Progenitor cell of endocrine pancreas (in vitro differentiated cells): ENCODE data around the gene ZEB1. TPM values are rescaled to one million over a fixed set of nuclear protein-coding genes. Genes with fewer than 3 reads are reported as not detected.

Source experiments
- DNase-seq: peaks from one replicate; pipeline ENCODE4 v3.0.0; 2021; ENCODE audit warnings: low spot score; ENCODE audit not compliant: unreplicated experiment
- H3K27ac Mint-ChIP-seq: 2 replicates; pipeline ENCODE4 v1.8.0; 2021; ENCODE audit warnings: mild to moderate bottlenecking, moderate library complexity, mixed read lengths
- H3K27me3 Mint-ChIP-seq: 2 replicates; pipeline ENCODE4 v1.8.0; 2021; ENCODE audit warnings: mixed read lengths
- H3K36me3 Mint-ChIP-seq: 2 replicates; pipeline ENCODE4 v1.8.0; 2022; ENCODE audit warnings: mixed read lengths; ENCODE audit not compliant: insufficient read depth
- H3K4me1 Mint-ChIP-seq: 2 replicates; pipeline ENCODE4 v1.8.0; 2021; ENCODE audit warnings: low read depth, mixed read lengths
- H3K4me3 Mint-ChIP-seq: 2 replicates; pipeline ENCODE4 v1.8.0; 2021; ENCODE audit warnings: low read depth, mild to moderate bottlenecking, moderate library complexity, mixed read lengths
- H3K9me3 Mint-ChIP-seq: 2 replicates; pipeline ENCODE4 v1.8.0; 2021; ENCODE audit warnings: low read depth, mixed read lengths
- total RNA-seq: library from RNA; stranded (reverse); gene quantifications from 2 replicates; pipeline ENCODE4 v1.2.1, GENCODE V29; 2021
- TF ChIP-seq, protein P1 (sequence below): fragments of 200-600 bp; sonication (generic); IDR thresholded peaks from one replicate; pipeline ENCODE4 v1.5.0; 2021; ENCODE audit warnings: antibody characterized with exemption, mild to moderate bottlenecking; ENCODE audit not compliant: unreplicated experiment

ZEB1 gene
- total RNA-seq, 1 donor from 2014 or later = 1.7 TPM

GRCh38 chr10:31317652-31318381 lies 1.2 kb upstream of the ZEB1 start:
- no peak for DNase-seq
- H3K36me3 Mint-ChIP-seq = no peaks in the 10 kb centered on the region
- H3K9me3 Mint-ChIP-seq = no peaks in the 10 kb centered on the region
- TF ChIP-seq, protein P1, sequence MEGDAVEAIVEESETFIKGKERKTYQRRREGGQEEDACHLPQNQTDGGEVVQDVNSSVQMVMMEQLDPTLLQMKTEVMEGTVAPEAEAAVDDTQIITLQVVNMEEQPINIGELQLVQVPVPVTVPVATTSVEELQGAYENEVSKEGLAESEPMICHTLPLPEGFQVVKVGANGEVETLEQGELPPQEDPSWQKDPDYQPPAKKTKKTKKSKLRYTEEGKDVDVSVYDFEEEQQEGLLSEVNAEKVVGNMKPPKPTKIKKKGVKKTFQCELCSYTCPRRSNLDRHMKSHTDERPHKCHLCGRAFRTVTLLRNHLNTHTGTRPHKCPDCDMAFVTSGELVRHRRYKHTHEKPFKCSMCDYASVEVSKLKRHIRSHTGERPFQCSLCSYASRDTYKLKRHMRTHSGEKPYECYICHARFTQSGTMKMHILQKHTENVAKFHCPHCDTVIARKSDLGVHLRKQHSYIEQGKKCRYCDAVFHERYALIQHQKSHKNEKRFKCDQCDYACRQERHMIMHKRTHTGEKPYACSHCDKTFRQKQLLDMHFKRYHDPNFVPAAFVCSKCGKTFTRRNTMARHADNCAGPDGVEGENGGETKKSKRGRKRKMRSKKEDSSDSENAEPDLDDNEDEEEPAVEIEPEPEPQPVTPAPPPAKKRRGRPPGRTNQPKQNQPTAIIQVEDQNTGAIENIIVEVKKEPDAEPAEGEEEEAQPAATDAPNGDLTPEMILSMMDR = no peak
- peaks cover 11% of the 10 kb centered on the region for H3K4me1 Mint-ChIP-seq
- H3K27me3 Mint-ChIP-seq = peaks cover 41% of the 10 kb centered on the region
- H3K27ac Mint-ChIP-seq = peak overlapping the region; percentile 91
- peak overlapping the region; percentile 94 for H3K4me3 Mint-ChIP-seq

DNA sequence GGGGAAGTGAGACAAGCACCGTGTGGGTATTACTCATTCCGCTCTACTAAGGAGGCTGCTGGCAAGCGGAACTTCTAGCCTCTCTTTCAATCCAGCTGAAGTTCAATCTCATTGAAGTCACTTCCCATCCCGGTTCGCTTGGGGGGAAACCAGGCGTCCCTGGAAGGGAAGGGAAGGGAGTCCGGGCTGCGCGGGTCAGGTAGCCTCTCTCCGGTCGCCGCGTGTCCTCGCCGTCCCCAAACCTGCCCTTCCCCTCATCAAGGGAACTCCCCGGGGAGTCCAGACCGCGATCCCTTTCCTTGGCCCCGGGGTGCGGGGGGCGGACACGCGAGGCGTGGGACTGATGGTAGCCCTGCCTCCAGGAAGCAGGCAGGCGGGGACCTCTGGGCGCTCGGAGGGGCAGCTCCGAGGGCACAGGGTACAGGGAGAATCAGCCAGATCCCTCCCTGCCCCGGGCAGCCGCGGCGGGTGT lies 598 bp upstream of the ZEB1 start:
- peaks cover 11% of the 10 kb centered on the region for H3K4me1 Mint-ChIP-seq
- H3K36me3 Mint-ChIP-seq = no peaks in the 10 kb centered on the region
- peaks cover 46% of the 10 kb centered on the region for H3K27me3 Mint-ChIP-seq
- no peaks in the 10 kb centered on the region for H3K9me3 Mint-ChIP-seq
- H3K4me3 Mint-ChIP-seq = peak overlapping the region; percentile 94
- TF ChIP-seq, protein P1 = no peak
- no peak for DNase-seq
- no peak overlapping the region for H3K27ac Mint-ChIP-seq

- peak overlapping the region; percentile 81 for H3K4me3 Mint-ChIP-seq
- H3K27ac Mint-ChIP-seq = no peak overlapping the region
- H3K4me1 Mint-ChIP-seq = peaks cover 11% of the 10 kb centered on the region
- TF ChIP-seq, protein P1 = no peak
- H3K27me3 Mint-ChIP-seq = peaks cover 55% of the 10 kb centered on the region
- no peaks in the 10 kb centered on the region for H3K36me3 Mint-ChIP-seq
- peak; percentile 12 for DNase-seq
- H3K9me3 Mint-ChIP-seq = no peaks in the 10 kb centered on the region
Measured at GRCh38 chr10:31319602-31320549, 860 bp downstream of the ZEB1 start.

- TF ChIP-seq, protein P1 = no peak
- Mint-ChIP-seq H3K36me3 (no peaks in the 10 kb centered on the region), H3K4me1 (peaks cover 11% of the 10 kb centered on the region), H3K4me3 (peak overlapping the region; percentile 81), H3K27me3 (peaks cover 62% of the 10 kb centered on the region), H3K27ac (no peak overlapping the region), H3K9me3 (no peaks in the 10 kb centered on the region)
- DNase-seq = no peak
Measured at GRCh38 chr10:31320550-31321211, 1.7 kb downstream of the ZEB1 start.
